Activated T-cell treated with anti-CD3 and anti-CD28 coated beads for 4 hours (primary cell): Measurements from ENCODE around the gene HBS1L.

Source experiments
- DNase-seq: peaks from one replicate; pipeline ENCODE4 v3.0.0-alpha.2; 2020

Gene HBS1L

DNA sequence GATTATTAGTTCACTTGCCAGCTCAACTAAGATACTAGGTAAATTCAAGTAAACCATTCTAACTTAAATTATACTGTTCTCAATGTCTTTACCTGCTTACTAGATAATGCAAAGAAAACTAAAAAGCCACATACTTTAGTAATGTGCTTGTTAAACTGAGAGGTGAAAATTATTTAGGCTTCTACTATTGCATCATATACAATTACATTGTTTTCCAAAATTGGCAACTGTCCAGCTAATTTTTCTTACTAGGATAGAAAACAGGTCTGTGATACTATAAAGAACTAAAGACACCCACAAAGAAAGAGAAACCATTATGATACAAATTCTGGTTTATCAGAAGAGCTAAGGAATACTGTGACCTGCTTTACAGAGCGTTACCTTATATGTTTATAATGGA is 59.1 kb downstream of the HBS1L start:
- DNase-seq: no peak

DNA sequence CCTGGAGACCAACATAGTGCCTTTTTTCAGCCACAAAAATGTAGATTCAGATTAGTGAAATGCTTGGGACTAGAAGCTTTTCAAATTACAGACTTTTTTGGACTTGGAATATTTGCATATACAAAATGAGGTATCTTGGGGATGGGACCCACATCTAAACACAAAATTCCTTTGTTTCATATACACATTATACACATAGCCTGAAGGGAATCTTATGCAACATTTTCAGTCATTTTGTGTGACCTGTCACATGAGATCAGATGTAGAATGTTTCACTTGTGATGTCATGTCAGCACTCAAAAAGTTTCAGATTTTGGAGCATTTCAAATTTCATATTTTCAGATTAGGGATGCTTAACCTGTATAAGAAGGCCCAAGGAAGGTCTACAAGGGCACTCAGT is 60.2 kb downstream of the HBS1L start:
- no peak for DNase-seq

DNA sequence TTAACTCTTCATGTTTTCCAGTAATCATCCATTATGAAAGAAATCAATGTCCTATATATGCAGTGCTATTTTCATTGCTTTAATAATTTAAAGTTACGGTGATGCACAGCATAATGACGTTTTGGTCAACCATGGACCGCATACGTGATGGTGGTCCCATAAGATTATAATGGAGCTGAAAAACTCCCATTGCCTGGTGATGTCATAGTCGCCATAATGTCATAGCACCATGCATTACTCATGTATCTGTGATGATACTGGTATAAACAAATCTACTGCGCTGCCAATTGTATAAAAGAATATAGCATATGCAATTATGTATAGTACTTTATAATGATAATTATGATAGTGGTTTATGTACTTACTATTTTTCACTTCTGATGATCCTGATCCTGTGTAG is 62.5 kb downstream of the HBS1L start:
- DNase-seq: no peak

DNA sequence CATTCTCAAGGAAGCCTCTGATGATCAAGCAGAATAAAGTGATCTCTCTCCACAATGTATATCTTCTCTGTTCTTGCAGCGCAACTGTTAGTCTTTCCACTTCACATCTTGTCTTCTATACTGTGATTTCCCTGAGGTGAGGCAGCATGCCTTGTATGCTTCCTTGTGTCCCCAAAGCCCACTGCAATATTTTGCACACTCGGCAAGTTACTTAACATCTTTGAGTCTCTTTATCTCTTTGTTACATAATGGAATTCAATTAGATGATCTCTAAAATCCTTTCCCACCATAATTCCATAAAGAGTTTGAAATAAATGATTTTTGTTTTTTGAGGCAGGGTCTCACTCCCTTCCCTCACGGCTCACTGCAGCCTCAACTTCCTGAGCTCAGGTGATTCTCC is 64.4 kb downstream of the HBS1L start:
- DNase-seq: no peak

DNA sequence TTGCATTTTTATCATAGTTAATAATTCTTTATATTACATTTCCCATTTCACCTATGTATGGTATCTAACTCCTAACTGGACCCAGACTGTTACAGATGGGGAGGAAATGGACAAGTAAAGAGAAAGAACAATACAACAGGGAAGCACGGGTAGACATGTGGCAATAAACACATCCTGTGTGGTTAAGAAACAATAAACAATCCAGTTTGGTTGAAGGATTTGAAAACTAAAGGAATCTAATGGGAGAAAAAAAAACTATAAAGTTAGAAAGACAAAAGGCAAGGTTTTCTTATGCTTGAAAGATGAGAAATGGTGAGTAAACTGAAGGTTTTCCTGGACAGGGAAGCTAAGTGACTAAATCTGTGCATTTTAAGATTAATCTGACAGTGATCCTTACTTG is 69.8 kb downstream of the HBS1L start:
- DNase-seq: no peak

DNA sequence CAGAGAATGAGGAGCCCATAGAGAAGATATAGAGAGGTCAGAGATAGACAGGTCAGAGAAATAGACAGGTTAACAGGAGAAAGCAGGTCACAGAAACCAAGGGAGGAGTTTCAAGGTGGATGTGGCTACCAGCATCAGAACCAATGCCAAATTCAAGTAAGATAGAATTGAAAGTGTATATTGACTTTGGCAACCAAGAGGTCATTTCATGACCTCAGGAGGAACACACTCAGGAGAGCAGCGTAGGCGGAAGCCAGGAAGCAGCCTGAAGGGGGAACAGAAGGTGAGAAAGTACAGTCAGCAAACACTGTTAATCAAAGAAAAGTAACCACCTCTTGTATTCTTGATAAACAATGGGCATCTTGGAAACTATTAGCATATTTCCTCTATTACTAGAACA is 70.8 kb downstream of the HBS1L start:
- DNase-seq: no peak

DNA sequence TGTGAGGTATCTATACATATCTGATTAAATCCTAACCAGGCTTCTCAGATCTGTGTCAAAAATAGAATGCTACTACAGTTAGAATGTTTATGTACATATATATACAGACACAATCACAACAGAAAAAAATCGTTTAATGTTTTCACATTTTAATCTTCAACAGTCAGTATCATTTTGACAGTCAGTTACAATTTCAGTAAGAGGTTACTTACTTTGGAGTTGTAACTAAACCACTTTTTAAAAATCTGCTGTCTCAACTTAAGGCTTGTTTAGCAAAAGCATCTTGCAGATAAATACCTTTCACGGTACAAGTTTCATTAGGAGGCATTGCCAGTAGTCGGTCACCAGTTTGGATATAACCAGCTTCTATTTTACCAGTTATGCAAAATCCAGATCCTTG is 72.5 kb downstream of the HBS1L start:
- DNase-seq: no peak

DNA sequence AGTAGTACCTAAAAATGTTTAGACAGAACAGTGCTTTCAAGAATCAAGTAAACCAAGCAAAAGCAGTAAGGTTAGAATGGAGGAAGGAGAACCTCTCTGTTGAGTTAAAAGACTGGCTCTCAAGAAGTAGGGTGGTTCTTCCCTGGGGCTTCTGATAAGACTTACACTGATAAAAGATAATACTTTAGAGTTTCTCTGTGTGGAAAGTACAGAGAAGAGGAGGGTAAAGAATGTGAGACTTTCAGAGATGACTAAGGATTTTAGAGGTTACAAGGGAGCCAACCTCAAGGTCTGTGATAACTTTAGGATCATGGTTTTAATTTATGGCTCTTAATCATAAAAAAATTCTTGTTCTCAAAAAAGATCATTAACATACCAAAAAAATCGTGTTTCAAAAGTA is 73.8 kb downstream of the HBS1L start:
- no peak for DNase-seq

DNA sequence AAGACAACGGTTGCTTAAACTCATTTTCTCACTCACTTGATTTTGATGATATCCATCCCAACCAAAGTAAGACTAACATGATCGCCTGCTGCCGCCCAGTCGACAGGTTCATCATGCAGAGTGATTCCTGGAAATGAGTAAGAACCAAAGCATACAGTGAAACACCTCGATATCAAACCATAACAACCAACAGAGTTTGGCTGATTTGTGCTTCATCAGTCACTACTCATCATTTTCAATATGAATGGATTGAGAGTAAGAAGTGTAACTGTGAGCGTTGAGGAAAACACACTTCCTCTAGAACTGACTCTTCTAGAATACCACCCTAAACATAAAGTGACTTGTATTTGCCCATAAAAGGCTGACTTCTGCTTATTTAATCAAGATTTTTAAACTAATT is 75.5 kb downstream of the HBS1L start:
- no peak for DNase-seq

DNA sequence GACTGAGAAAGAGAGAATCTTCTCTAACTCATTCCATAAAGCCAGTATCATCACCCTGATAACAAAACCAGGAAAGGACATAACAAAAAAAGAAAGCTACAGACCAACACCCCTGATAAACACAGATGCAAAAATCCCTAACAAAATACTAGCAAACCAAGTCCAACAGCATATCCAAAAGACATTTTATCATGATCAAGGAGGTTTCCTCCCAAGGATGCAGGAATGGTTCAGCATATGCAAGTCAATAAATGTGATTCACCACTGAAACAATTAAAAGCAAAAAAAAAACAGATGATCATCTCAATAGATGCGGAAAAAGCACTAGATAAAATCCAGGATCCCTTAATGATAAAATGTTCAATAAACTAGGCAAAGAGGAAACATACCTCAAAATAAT is 80.3 kb downstream of the HBS1L start:
- no peak for DNase-seq

DNA sequence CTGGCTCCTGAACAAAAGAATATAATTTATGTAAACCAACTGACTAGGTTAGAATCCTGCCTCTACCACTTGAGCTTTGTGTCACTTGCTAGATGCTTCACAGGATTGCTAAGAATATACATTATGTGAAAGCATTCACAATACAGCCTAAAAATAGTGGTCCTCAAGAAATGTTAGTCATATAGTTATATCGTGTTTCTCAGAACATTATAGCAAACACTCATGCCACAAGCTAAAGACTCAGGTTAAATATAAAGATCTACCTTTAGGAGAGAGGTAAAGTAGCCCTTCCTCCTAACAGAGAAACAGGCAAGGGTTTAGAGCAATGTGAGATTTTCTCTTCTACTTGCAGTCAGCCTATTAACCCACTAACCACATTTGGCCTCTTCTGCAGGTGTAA is 86.9 kb downstream of the HBS1L start:
- DNase-seq: no peak

DNA sequence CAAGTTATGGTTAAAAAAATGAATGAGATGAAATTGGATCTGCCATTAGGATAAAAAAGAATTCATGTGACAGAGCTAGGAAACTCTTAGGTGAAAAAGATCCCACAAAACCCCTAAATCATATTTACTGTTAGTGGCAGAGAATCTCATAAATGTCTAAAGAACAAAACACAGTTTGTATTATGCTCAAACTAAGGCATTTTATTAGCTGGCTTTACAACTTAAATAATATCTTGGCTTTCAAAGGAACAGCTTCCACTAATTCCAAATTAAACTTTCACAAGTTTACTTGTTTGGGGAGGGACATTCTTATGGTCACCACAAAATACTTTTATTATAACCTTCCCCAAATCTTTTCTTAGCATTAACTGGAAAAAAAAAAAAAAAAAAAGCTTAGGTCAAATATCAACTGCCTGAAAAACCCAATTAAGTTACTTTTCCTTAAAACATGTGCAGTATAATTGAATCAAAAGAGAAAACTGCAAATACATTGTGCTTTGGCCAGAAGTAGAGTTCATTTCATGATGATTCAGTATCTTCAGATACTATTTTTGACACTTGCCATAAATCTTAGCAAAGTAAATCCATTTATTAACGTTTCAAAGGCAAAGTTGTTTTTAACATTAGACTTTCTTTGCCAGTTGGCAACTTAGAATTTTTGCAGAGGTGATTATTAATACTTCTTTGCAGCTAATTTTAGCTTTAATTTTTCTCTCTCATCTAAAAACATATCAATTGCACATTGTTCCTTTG is 90.0 kb downstream of the HBS1L start:
- no peak for DNase-seq

DNA sequence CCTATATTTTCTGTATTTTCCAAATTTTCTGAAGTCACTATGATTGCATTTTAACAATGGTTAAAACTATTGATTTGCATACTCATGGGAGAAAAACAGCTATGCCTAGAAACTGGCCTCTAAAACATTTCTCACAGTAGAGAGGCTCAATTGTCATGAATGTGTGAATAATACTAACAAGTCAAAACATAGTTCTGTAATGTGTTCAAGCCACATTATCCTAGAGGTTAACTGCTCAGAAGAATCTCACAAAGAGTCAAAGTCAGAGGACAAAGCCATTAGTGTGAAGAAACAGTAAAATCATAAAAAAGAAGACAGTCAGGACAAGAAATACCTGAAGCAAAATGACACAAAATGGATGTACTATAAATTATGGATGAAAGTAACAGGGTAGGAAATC is 92.2 kb downstream of the HBS1L start:
- DNase-seq: no peak

DNA sequence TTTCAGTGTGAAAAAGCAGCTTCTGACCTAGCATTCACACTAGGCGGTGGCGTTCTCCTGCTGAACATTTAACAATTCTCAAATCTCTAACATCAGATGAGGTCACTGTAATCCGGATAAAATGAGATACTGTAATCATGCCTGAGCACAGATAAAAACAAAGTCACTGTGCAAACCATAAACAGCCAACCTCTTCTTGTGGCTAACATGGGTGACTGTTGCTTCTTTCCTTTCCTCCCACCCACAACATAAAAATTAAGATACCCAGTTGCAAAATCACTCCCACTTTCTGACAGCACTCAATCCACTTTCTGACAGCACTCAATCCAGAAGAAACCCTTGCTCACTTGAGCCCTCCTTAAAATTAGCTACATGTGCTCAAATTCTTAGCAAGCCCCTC is 93.3 kb downstream of the HBS1L start:
- DNase-seq: no peak

DNA sequence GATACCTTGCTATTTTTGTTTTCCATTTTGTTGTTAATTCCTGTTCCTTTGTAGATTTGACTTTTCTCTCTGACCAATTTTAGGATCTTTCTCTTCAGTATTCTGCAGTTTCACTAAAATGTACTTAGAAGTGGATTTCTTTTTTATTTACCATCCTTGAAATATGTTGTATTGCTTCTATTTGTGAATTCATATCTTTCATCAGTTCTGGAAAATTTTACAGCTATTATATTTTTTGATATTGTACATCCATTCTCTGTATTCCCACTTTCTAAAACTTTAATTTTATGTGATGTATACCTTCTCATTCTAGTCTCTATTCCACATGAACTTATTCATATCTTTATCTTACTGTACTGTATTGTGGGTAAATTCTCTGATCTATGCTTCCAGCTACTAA is 95.0 kb downstream of the HBS1L start:
- DNase-seq: no peak

DNA sequence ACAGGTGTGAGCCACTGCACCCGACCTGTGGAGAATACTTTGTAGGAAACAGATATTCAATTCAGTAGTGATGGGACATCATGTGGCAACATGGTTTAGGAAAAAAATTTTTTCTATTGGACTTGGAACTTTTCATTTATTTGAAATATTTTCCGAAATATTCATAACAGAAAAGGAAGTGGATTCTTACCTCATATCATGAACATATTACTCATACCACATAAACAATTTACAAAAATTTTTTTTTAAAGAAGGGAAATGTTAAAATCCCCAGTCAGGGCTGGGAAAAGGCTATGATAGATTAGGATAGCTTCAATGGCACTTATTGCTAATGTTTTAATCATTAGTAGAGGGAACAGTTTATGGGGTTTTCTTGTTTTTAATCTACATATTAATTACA is 97.9 kb downstream of the HBS1L start:
- no peak for DNase-seq

DNA sequence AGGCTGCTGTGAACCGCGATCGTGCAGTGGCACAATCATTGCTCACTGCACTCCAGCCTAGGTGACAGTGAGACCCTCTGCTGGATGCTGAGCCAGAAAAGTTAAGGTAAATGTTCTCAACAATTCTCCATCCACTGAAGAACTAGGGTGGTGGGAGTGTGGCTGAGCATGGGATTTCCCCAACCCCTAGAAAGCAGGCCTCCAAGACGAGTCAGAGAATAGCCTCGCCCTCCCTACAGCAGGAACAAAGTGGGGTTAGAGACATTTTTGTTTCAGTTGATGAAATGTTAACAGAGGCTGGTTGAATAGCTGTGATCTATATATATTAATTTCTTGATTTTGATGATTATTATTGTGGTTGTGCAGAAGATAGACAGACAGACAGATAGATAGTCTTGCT is 98.6 kb downstream of the HBS1L start:
- no peak for DNase-seq

DNA sequence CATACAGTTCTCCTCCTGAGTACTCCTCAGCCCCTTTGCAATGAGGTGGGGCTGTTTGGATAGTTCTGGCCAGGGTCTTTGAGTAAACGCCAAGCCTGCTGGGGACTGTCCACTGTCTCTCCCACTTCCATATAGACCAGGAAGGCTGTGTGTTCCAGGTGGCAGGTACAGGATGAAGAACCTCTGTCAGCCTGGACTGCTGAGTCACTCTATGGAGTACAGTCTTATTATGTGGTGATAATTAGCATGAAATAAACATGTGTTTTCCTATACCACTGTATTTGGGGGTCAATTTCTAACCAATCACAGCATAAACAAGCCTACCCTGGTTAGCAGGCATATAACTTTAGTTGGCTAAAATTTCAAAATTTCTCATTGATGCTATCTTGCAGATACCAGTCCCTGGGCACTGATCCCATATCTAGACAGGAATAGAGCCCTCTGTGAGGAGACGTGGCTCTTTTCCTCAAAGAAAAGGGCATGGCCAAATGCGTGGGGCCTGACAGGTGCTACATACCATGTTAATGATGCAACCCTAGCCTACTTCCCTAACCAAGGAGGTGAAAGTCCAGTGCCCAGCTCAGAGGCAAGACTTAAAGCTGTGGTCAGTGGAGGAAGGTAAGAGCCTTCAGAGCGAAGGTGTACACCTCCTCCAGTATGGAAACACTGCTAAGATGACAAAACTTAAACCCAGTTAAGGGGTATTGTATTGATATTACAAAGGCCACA is 100.2 kb downstream of the HBS1L start:
- no peak for DNase-seq

DNA sequence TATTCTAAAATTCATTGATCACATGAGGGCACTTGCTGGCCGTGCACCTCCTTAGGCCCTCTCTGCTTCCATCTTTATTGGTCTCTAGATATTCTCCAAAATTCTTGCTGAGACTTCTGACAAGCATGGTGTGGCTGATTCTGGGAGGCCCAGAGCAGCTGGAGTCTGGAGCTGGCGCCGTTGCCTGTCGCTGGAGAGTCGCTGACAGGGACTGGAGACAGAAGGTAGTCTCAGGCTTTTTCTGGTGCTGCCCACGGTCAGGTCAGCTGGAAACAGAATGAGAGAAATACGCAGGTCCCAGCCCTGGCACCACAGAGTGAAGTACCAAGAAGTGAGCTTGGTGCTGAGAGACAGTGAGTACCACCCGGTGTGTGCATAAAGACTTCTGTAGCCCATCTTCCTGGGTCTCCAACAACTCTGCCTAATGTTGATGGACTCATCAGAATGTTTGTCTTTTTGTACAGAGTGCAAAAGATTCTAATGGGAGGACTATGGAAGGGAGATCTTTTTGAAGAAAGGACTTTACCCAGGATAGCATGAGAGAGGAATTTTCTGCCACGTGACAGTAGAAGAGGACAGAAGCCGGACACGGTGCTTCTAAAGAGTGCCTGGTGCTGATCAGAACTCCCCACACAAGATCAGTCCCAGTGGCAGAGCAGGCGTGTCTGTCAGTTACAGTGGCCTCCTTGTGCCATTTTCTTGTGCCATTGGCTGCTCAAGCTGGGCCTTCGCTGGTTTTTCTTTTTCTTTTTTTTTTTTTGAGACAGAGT is 102.9 kb downstream of the HBS1L start:
- DNase-seq: no peak

DNA sequence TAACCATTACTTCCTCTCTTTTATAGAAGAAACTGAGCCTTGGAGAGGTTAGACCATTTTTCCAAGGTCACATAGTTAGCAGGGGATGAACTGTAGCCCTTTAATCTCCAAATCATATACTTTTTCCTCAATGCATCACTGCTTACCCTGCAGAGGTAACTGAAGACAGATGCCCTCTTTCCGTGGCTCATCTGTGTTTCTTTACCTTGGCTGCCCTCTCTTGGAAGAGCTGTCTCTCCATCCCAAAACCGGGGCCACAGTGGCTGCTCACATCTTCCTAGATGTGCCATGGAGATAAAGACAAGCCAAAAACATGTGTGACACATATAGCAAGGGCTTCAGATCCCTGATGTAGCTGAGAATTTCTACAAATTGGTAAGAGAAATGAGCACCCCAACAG is 104.1 kb downstream of the HBS1L start:
- DNase-seq: no peak

DNA sequence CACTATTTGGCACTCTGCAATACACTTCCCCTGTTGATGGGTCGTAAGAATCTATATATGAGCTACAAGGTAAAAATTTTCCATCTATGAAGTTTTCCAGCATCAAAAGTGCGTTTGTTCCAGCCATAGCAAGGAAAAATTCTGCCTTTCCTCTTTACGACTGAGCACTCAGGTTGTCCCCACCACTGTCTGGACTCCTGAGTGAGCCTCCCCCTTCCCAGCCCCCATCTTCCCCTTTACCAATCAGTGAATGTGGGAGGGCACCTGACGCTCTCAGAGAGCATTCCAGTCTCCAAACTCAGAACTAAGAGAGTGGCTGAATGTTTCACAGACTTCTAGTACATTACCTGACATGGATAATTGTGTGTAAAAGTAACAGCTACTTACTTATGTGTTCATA is 104.7 kb downstream of the HBS1L start, which contains the start of gene ALDH8A1:
TSS of gene ALDH8A1 (minus strand) at position 175 of the 400 bp plus-strand sequence. CDS start at position 127, 48 bp downstream.
- no peak for DNase-seq

DNA sequence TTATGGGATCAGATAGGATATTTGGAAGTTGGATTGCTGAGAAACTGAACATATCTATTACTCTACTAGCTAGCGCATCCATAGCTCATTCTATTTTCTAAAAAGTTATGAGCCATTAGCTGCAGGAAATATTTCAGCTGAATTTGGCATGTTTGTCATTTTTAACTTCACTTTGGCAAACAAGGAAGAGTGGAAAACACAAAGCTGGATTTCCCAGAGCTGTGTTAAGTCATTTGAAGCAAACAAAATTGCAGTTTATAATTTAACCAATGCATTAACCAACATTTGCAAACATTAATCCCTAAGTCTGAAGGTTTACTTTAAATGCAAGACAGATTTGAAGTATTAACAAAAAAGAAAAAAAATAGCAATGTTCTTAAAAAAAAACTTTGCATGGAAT is 105.9 kb downstream of the HBS1L start:
- no peak for DNase-seq

DNA sequence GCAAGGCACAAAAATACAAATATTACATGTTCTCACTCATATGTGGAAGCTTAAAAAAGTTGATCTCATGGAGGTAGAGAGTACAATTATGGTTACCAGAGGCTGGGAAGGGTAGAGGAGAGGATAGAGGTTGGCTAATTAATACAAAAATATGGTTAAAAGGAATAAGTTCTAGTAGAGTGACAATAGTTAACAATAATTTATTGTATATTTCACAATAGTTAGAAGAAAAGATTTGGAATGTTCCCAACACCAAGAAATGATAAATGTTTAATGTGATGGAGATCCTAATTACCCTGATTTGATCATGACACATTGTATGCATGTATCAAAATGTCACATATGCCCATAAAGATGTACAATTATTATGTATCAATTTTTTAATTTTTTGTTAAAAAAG is 106.5 kb downstream of the HBS1L start:
- no peak for DNase-seq

DNA sequence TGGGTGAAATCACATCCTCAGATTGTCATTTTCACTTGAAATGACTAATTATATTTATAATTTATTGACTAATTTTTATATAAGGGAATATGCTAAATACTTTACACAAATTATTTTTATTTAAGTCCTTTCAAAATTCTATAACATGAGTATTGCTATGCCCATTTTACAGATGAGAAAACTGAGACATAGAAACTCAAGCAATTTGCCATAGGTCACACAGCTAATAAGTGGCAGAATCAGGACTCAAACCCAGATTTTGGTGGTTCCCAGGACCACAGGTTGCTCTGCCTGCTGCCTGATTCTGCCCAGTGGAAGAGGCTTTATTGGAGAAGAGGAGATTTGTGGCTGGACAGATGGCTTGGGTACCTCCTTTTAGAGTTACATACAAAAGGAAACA is 109.6 kb downstream of the HBS1L start:
- no peak for DNase-seq
